Lower leg skin (tissue), 3 donors: ENCODE data around the gene ADAMTS14.

Experiments
- CTCF ChIP-seq, 3 donors: fragments of 450-650 bp; IDR thresholded peaks; one replicate each; pipeline ENCODE4 v1.5.1; 2016; ENCODE audit warnings: antibody characterized with exemption in 3 of 3, mild to moderate bottlenecking in 3 of 3, moderate library complexity in 2 of 3
- POLR2A ChIP-seq, 2 donors: fragments of 450-650 bp; IDR thresholded peaks; one replicate each; pipeline ENCODE4 v1.6.1; 2016 to 2017; ENCODE audit warnings: antibody characterized with exemption in 2 of 2, mild to moderate bottlenecking in 1 of 2, moderate library complexity in 1 of 2

- no peak for TF ChIP-seq CTCF (IDR thresholded peaks at IDR 0.05)
- no peak for TF ChIP-seq POLR2A (IDR thresholded peaks at IDR 0.05)
Observed at GRCh38 chr10:70751356-70751755, 79.0 kb downstream of the ADAMTS14 start.
